AG04450 (cell line): ENCODE measurements around the gene ATXN10. TPM values are rescaled to one million over a fixed set of nuclear protein-coding genes. Genes with fewer than 3 reads are reported as not detected.
"Not testable (repeated sequence)": the region's sequence is repeated elsewhere in the genome, so short reads cannot be mapped to it uniquely, and the experiment has no call there.

Source experiments
- CTCF ChIA-PET: fragments of 300-600, 350-600 bp; formaldehyde crosslinking; extraction: SDS; loops from one replicate; lab custom pipeline; 2022; ENCODE audit warnings: antibody characterized with exemption, inconsistent platforms; lab: Charles Lee
- POLR2A ChIA-PET: fragments of 350-600 bp; formaldehyde crosslinking; extraction: SDS; loops from one replicate; lab custom pipeline; 2021; ENCODE audit warnings: antibody characterized with exemption, inconsistent platforms; lab: Yijun Ruan, JAX
- DNase-seq: peaks from one replicate; pipeline ENCODE4 v3.0.0-alpha.2; 2011; ENCODE audit warnings: low read depth, low spot score
- H3K27ac ChIP-seq: one replicate; pipeline ENCODE4 v1.5.1; 2012; ENCODE audit warnings: low read depth, low read length, control low read depth
- H3K27me3 ChIP-seq: one replicate; pipeline ENCODE4 v1.6.0; 2012; ENCODE audit warnings: low read length; ENCODE audit not compliant: control insufficient read depth, insufficient read depth
- H3K4me3 ChIP-seq: 2 replicates; pipeline ENCODE4 v1.5.1; 2011; ENCODE audit warnings: mild to moderate bottlenecking, low read depth, low read length, control low read depth
- H3K9me3 ChIP-seq: 2 replicates; pipeline ENCODE4 v1.5.1; 2012; ENCODE audit warnings: low read length; ENCODE audit not compliant: control insufficient read depth, insufficient read depth
- polyA minus RNA-seq: library from RNA; depleted of rRNA, polyadenylated mRNA; stranded (reverse); fragments of >200 nt; gene quantifications from 2 replicates; pipeline ENCODE4 v1.2.3, GENCODE V29; 2011; rRNA and poly(A)+ RNA removed
- polyA plus RNA-seq: library from polyadenylated mRNA; depleted of rRNA; stranded (reverse); fragments of >200 nt; gene quantifications from 2 replicates; pipeline ENCODE4 v1.2.3, GENCODE V29; 2011; rRNA removed
- TF ChIP-seq, protein P1 (sequence below): IDR thresholded peaks from 2 replicates; pipeline ENCODE4 v1.5.1; 2011; ENCODE audit warnings: low read depth, low read length, control low read depth, inconsistent platforms

Gene ATXN10, protein sequence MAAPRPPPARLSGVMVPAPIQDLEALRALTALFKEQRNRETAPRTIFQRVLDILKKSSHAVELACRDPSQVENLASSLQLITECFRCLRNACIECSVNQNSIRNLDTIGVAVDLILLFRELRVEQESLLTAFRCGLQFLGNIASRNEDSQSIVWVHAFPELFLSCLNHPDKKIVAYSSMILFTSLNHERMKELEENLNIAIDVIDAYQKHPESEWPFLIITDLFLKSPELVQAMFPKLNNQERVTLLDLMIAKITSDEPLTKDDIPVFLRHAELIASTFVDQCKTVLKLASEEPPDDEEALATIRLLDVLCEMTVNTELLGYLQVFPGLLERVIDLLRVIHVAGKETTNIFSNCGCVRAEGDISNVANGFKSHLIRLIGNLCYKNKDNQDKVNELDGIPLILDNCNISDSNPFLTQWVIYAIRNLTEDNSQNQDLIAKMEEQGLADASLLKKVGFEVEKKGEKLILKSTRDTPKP
- polyA plus RNA-seq (491 and 521 TPM in 2 replicates), polyA minus RNA-seq (448 and 474 TPM in 2 replicates)

DNA sequence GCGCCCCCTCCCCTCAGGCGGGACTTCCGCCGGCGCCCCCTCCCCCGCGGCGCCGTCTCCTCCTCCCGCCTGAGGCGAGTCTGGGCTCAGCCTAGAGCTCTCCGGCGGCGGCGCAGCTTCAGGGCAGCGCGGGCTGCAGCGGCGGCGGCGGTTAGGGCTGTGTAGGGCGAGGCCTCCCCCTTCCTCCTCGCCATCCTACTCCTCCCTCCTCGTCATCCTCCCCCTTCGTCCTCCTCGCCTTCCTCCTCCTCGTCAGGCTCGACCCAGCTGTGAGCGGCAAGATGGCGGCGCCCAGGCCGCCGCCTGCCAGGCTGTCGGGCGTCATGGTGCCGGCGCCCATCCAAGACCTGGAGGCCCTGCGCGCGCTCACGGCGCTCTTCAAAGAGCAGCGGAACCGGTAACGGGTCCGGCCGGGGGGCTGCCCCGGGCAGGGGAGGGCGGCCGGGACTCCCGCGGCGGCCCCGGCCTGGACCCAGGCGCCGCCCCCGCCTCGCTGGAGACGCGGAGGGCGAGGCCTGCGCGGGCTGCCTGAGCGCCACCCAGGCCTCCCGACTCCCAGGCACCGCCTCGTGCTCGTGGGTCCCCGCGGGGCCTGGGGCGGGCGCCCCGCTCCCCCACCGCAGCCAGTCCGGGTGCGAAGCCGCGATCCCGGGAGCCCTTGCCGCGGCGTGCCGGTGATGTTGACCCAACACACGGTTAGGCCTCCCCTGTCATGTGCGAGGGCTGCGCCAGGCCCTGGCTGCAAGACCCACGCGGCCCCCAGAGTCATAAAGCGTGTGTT is at the start of gene ATXN10:
TSS of gene ATXN10 (plus strand) at position 52 of the 781 bp plus-strand sequence. CDS start at position 282, 230 bp downstream.
- no peaks in the 10 kb centered on the region; the same call in 1 of the 2 replicates for H3K9me3 ChIP-seq
- DNase-seq, result no peak
- TF ChIP-seq, protein P1, sequence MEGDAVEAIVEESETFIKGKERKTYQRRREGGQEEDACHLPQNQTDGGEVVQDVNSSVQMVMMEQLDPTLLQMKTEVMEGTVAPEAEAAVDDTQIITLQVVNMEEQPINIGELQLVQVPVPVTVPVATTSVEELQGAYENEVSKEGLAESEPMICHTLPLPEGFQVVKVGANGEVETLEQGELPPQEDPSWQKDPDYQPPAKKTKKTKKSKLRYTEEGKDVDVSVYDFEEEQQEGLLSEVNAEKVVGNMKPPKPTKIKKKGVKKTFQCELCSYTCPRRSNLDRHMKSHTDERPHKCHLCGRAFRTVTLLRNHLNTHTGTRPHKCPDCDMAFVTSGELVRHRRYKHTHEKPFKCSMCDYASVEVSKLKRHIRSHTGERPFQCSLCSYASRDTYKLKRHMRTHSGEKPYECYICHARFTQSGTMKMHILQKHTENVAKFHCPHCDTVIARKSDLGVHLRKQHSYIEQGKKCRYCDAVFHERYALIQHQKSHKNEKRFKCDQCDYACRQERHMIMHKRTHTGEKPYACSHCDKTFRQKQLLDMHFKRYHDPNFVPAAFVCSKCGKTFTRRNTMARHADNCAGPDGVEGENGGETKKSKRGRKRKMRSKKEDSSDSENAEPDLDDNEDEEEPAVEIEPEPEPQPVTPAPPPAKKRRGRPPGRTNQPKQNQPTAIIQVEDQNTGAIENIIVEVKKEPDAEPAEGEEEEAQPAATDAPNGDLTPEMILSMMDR, result no peak
- ChIA-PET POLR2A (interaction anchor here (1.0 to 1.4 kb wide), 4 partner anchors 17 to 59 kb away, joined by 3 to 6 read pairs (median 5); no protein-coding TSS in a partner anchor), CTCF (interaction anchor here (0.7 to 1.4 kb wide), 2 partner anchors 27 to 192 kb away, joined by 3 read pairs; no protein-coding TSS in a partner anchor)
- no peaks in the 10 kb centered on the region for H3K27me3 ChIP-seq
- peak within 1 kb of the TSS; percentile 94 for H3K4me3 ChIP-seq
- H3K27ac ChIP-seq, result peak within 1 kb of the TSS; percentile 58

DNA sequence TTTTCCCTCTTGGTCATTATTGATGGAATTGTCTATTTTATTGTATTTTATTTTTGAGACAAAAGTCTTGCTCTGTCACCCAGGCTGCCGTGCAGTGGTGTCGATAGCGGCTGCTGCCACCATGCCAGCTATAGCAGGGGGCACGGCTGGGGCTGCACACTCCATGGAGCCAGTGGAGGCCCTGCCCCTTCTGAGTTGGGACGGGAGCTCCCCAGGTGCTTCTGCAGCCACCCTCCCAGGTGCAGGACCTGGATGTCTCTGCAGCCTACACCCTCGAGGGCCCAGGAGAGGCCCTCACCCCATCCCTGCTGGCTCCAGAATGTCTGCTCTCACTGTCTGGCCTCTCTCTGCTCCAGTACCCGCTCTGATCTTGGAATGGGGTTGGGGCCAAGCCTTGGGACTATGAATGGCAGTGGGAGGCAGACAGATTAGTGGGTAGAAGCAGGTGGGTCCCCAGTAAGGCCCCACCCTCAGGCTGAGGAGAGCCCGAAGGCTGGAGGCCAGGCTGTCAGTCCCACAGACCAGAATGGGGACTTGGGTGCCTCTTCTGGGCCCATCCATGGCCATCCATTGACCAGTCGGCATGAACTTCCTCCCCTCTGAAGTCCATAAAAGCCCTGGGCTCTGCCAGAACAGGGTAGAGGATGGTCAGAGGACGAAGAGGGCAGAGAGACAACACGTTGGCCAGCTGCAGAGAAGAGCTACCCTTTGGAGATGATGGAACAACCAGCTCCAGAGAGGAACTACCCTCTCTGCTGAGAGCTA is 49.6 kb upstream of the ATXN10 start:
- no peaks in the 10 kb centered on the region for H3K9me3 ChIP-seq
- TF ChIP-seq, protein P1, result no peak
- CTCF ChIA-PET, result no interaction called here
- H3K27ac ChIP-seq, result no peak overlapping the region
- H3K4me3 ChIP-seq, result no peak overlapping the region
- POLR2A ChIA-PET, result interaction anchor here (1.1 kb wide), 1 partner anchor 29 kb away, joined by 4 read pairs; no protein-coding TSS in a partner anchor
- peaks cover 9% of the 10 kb centered on the region for H3K27me3 ChIP-seq
- no peak for DNase-seq

DNA sequence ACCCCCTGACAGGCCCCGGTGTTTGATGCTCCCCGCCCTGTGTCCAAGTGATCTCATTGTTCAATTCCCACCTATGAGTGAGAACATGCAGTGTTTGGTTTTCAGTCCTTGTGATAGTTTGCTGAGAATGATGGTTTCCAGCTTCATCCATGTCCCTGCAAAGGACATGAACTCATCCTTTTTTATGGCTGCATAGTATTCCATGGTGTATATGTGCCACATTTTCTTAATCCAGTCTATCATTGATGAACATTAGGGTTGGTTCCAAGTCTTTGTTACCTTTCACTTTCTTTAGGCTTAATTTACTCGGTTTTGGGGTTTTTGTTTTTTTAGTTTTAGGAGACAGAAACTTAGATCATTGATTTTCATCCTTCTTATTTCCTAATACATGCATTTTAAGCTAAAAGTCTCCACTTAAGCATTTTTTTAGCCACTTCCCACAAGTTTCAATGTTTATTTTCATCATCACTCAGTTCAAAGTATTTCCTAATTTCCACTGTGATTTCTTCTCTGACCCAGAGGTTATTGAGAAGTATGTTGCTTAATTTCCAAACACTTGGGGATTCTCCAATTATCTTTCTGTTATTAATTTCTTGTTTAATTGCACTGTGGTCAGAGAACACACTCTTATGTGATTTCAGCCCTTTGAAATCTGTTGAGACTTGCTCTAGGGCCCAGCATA is 48.0 kb upstream of the ATXN10 start:
- H3K4me3 ChIP-seq, POLR2A ChIA-PET, H3K27me3 ChIP-seq, H3K27ac ChIP-seq, H3K9me3 ChIP-seq, DNase-seq: not testable (repeated sequence)
- CTCF ChIA-PET, result interaction anchor here (0.6 to 0.8 kb wide), 2 partner anchors 32 to 52 kb away, joined by 3 to 4 read pairs; no protein-coding TSS in a partner anchor

DNA sequence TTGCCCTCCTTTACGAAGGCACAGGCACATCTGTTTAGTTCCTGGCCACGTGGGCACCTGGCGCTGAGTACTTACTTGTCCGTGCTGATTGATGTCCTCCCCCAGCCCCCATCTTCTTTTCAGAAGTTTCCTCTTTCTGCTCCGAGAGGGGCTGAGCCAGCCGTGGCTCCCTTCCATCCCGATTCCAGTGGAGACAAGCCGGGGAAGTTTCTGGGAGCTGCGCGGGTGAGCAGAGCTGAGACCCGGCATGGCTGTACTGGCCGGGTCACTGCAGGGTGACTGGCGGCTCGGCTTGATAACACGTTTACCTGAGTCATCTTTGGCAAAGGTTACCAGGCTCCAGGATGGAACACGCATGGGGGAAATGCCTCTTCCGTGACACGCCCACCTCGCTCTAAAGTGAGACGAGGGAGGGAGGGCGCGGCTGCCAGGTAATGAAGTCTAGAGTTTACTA is 45.4 kb upstream of the ATXN10 start:
- no peak for DNase-seq
- H3K9me3 ChIP-seq, result no peaks in the 10 kb centered on the region
- peaks cover 25% of the 10 kb centered on the region for H3K27me3 ChIP-seq
- no peak overlapping the region for H3K27ac ChIP-seq
- no peak overlapping the region for H3K4me3 ChIP-seq
- ChIA-PET CTCF (no interaction called here), POLR2A (no interaction called here)
- TF ChIP-seq, protein P1, result no peak
